HG02870 (cell line): ENCODE measurements around the gene XXYLT1.

ENCODE experiments used
- ATAC-seq: cut with Tn5 transposase; IDR thresholded peaks from one replicate; pipeline ENCODE4 v1.9.1; 2021; ENCODE audit warnings: mild to moderate bottlenecking, moderate library complexity; ENCODE audit not compliant: unreplicated experiment

XXYLT1 gene

GRCh38 chr3:195071011-195071728 lies 199.8 kb downstream of the XXYLT1 start:
- no peak for ATAC-seq

GRCh38 chr3:195070336-195070735 lies 200.6 kb downstream of the XXYLT1 start:
- ATAC-seq, result no peak

- ATAC-seq, result no peak
These were observed 201.3 kb downstream of the XXYLT1 start for GRCh38 chr3:195069501-195070251.

- no peak for ATAC-seq
These were observed 202.6 kb downstream of the XXYLT1 start for GRCh38 chr3:195068084-195069080.

GRCh38 chr3:195066441-195066841 lies 204.5 kb downstream of the XXYLT1 start:
- ATAC-seq, result no peak

GRCh38 chr3:195065864-195066185 lies 205.1 kb downstream of the XXYLT1 start:
- no peak for ATAC-seq

GRCh38 chr3:195065142-195065863 lies 205.7 kb downstream of the XXYLT1 start:
- no peak for ATAC-seq

- ATAC-seq, result no peak
These were observed 206.5 kb downstream of the XXYLT1 start for GRCh38 chr3:195064300-195064931.

GRCh38 chr3:195063581-195064193 lies 207.3 kb downstream of the XXYLT1 start:
- ATAC-seq, result no peak

GRCh38 chr3:195062866-195063540 lies 208.0 kb downstream of the XXYLT1 start:
- no peak for ATAC-seq

- no peak for ATAC-seq
These were observed 209.0 kb downstream of the XXYLT1 start for GRCh38 chr3:195061756-195062655.

- ATAC-seq, result no peak
These were observed 210.2 kb downstream of the XXYLT1 start for GRCh38 chr3:195060531-195061291.

- no peak for ATAC-seq
These were observed 210.8 kb downstream of the XXYLT1 start for GRCh38 chr3:195060217-195060481.

GRCh38 chr3:195059471-195060216 lies 211.3 kb downstream of the XXYLT1 start:
- no peak for ATAC-seq

GRCh38 chr3:195059006-195059350 lies 212.0 kb downstream of the XXYLT1 start:
- no peak for ATAC-seq

- ATAC-seq, result no peak
These were observed 212.5 kb downstream of the XXYLT1 start for GRCh38 chr3:195058336-195059005.

- ATAC-seq, result no peak
These were observed 213.2 kb downstream of the XXYLT1 start for GRCh38 chr3:195057716-195058115.
